ENCODE results near the gene TANGO2.

Gene TANGO2

GRCh38 chr22:20037419-20037818 lies 16.5 kb downstream of the TANGO2 start:
- no peak for DNase-seq (ENCODE audit: low read depth)
- TF ChIP-seq, protein P1, sequence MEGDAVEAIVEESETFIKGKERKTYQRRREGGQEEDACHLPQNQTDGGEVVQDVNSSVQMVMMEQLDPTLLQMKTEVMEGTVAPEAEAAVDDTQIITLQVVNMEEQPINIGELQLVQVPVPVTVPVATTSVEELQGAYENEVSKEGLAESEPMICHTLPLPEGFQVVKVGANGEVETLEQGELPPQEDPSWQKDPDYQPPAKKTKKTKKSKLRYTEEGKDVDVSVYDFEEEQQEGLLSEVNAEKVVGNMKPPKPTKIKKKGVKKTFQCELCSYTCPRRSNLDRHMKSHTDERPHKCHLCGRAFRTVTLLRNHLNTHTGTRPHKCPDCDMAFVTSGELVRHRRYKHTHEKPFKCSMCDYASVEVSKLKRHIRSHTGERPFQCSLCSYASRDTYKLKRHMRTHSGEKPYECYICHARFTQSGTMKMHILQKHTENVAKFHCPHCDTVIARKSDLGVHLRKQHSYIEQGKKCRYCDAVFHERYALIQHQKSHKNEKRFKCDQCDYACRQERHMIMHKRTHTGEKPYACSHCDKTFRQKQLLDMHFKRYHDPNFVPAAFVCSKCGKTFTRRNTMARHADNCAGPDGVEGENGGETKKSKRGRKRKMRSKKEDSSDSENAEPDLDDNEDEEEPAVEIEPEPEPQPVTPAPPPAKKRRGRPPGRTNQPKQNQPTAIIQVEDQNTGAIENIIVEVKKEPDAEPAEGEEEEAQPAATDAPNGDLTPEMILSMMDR (conservative IDR thresholded peaks at IDR 0.05; ENCODE audit: low read depth, low read length), result no peak
- no peak overlapping the region for H3K4me3 ChIP-seq (ENCODE audit: low read depth, low read length)

DNA sequence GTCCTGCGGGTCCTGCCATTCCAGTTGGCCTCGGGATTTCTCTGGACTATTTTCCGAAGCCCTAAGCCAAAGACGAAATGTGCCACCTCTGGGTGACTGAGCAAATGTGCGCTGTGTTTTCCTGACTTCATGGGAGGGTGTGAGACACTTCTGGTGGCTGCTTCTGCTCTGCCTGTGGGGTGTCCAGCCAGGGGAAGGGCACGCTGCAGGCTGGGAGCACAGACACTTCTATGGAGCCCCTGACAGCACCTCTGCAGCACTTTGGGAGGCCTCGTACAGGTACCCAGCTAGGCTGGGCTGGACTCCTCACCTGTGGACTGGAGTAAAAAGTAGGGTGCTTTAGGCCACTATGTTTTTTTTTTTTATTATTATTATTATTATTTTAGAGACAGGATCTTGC lies 17.7 kb downstream of the TANGO2 start:
- TF ChIP-seq, protein P1 (conservative IDR thresholded peaks at IDR 0.05; ENCODE audit: low read depth, low read length), result no peak
- H3K4me3 ChIP-seq (ENCODE audit: low read depth, low read length), result no peak overlapping the region
- DNase-seq (ENCODE audit: low read depth), result no peak

DNA sequence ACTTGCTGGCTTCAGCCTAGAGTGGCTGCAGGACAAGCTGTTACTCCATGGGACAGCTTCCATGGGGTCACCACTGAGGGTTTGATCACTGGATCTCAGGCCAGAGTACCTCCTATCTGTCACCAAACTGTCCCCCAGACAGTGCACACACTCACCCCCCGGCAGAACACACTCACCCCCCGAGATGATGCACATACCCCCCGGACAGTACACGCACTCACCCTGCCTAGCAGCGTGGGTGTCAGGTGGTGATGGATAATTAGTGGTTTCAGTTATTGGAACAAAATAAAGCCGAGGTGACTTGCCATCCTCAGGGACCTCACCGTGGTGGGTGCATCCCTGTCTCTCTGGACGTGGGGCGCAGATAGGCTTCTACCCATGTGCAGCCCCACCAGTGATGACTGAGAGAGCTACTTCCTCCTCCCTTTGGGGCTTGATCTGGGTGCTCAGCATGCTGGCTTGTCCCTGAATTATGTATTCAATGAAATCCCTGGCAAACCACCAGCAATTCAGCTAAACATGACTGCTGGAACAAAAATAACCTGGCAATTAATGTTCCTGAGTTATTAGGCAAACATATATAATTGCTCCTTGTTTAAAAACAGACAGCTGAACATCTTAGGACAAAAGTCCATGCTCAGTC lies 18.9 kb downstream of the TANGO2 start:
- TF ChIP-seq, protein P1 (conservative IDR thresholded peaks at IDR 0.05; ENCODE audit: low read depth, low read length), result no peak
- H3K4me3 ChIP-seq (ENCODE audit: low read depth, low read length), result no peak overlapping the region
- no peak for DNase-seq (ENCODE audit: low read depth)

DNA sequence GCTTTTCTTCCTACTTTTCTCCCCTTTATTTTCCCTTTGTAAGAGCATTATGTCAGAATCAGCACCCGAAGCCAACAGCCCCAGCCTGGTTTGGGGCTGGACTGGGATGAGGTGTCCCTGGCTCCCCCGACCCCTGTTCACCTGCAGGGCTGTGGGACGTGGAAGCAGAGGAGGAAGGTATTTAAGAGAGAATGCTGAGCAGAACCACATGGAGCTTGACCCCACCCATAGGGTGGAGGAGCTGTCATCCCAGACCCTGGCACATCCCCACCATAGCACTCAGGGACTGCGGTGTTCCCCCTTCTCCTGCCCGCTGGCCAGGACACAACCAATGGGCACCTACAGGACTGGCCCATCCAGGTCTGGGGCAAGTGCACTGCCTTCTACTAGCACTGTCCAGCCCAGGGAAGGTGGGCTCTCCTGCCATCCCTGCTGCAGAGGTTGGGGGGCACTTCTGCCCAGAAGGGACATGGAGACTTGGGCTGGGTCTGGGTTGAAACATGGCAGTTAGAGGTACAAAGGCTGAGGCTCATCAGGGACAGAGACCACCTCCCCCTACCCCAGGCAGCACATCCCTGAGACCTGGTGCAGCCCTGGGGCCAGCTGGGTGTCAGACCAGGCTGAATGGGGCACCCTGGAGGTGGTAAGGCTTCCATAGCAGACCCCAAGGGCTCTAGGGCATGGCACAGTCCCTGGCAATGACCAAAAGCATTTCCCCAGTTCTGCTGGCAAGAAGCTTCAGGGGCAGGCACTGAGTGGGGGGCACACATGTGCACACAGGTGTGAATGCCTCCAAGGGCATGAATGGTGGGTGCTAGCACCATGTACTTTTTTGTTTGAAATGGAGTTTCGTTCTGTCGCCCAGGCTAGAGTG lies 19.7 kb downstream of the TANGO2 start:
- TF ChIP-seq, protein P1 (conservative IDR thresholded peaks at IDR 0.05; ENCODE audit: low read depth, low read length), result no peak
- no peak overlapping the region for H3K4me3 ChIP-seq (ENCODE audit: low read depth, low read length)
- DNase-seq (ENCODE audit: low read depth), result no peak

DNA sequence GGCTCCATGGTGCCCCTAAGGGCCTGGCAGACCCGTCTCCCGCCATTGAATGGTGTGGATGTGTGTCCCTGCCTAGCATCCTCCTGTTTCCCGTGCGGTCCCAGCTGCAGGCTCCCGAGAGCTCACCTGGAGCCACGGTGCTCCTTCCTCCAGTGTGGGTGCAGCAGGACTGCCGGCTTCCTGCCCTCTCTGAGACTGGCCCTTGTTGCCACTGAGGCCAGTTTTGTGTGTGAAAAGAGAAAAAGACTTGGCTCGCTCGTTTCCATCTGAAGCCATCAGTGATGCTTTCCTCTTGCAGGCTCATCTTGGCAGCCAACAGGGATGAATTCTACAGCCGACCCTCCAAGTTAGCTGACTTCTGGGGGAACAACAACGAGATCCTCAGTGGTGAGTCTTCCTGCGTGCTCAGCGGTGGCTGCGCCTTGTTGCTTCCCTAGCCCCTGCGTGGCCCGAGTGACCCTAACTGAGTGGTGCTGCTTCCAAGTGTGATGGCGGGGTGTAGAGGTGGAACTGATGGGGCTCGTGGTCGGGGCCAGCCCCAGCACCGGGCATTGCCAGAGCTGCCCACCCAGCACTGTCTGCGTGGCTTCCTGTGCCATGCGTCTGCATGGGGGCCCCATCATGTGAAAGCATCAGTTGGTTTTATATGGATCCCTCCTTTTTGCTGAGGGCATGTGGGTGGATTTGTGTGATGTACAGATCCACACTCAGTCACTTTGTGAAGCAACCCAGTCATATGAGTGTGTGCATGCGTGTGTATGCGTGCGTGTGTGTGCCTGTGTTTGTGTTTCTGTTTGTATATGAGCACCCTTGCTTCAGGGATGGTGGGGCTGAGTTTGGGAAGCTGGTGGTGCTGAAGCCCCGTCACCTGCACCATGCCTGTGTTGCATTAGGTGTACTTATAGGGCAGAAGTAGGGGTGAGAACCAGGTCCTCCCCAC lies 22.4 kb downstream of the TANGO2 start:
- TF ChIP-seq, protein P1 (conservative IDR thresholded peaks at IDR 0.05; ENCODE audit: low read depth, low read length), result no peak
- H3K4me3 ChIP-seq (ENCODE audit: low read depth, low read length), result no peak overlapping the region
- no peak for DNase-seq (ENCODE audit: low read depth)

DNA sequence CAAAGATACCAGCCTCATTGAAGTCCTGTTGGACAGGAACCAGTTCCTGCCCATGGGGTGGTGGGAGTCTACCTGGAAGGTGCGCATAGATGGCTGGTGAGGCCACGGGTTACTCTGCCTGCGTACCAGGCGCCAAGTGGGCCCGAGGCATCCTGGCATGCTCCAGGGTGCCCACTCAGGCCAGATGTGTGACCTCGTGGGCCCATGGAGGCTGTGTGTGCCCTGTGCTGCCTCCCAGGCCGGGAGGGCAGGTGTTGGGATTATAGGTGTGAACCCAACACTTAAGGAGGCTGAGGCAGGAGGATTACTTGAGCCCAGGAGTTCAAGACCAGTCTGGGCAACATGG lies 23.1 kb downstream of the TANGO2 start:
- TF ChIP-seq, protein P1 (conservative IDR thresholded peaks at IDR 0.05; ENCODE audit: low read depth, low read length), result no peak
- no peak for DNase-seq (ENCODE audit: low read depth)
- H3K4me3 ChIP-seq (ENCODE audit: low read depth, low read length), result no peak overlapping the region

Measured in choroid plexus epithelial cell (primary cell).